ENCODE results near the gene DNM1. TPM values are rescaled to one million over a fixed set of nuclear protein-coding genes. Genes with fewer than 3 reads are reported as not detected.

Gene DNM1
- total RNA-seq (10 to 100 TPM in 2 of 4 donors, 1 to 10 TPM in 2; 7.7 to 40.2 (median 12.9) TPM), polyA plus RNA-seq (1 to 10 TPM in 2 of 3 donors, under 1 TPM in 1; 0.46 to 9.3 (median 1.2) TPM)

- 1% methylated on average over 72 of the region's 72 CpGs for WGBS, 2 donors
- H3K9me3 ChIP-seq: no peaks in the 10 kb centered on the region
- peaks cover 0 to 15% (median 13%) of the 10 kb centered on the region in 4 donors for H3K4me1 ChIP-seq
- peaks cover 6 to 15% (median 12%) of the 10 kb centered on the region in 3 donors for H3K27me3 ChIP-seq
- intact Hi-C loops (cut with DNase I): no loop called here
- H3K36me3 ChIP-seq: no peaks in the 10 kb centered on the region
- H3K27ac ChIP-seq: peak within 1 kb of the TSS; percentile 25 to 69 (median 51)
- H3K4me3 ChIP-seq: peak within 1 kb of the TSS; percentile 33 to 70 (median 57)
- TF ChIP-seq EP300 (IDR thresholded peaks at IDR 0.05) (no peak), POLR2AphosphoS5 (IDR thresholded peaks at IDR 0.05) (peak in 2 of 4 donors; percentile 24 to 40), POLR2A (IDR thresholded peaks at IDR 0.05) (no peak), CTCF (IDR thresholded peaks at IDR 0.05) (peak in 3 of 4 experiments; percentile 16 to 94 (median 20))
- no peak for DNase-seq
Observed at GRCh38 chr9:128203024-128203706, at the start of gene DNM1. TSS of gene DNM1 (plus strand) at chr9:128203379. CDS start at chr9:128203471, 92 bp downstream.

- Histone ChIP-seq H3K9me3 (no peaks in the 10 kb centered on the region), H3K4me3 (no peak overlapping the region), H3K27me3 (no peaks in the 10 kb centered on the region), H3K27ac (no peak overlapping the region), H3K36me3 (no peaks in the 10 kb centered on the region), H3K4me1 (peaks cover 0 to 4% (median under 1%) of the 10 kb centered on the region in 4 donors)
- DNase-seq: no peak
- intact Hi-C loops (cut with DNase I): no loop called here
- 86 to 90% methylated on average over 13 of the region's 13 CpGs for WGBS, 2 donors
- no peak for TF ChIP-seq POLR2AphosphoS5 (IDR thresholded peaks at IDR 0.05)
- TF ChIP-seq EP300 (IDR thresholded peaks at IDR 0.05): no peak
Observed at GRCh38 chr9:128153947-128154695, 49.1 kb upstream of the DNM1 start.

- TF ChIP-seq CTCF (IDR thresholded peaks at IDR 0.05) (no peak), POLR2A (IDR thresholded peaks at IDR 0.05) (no peak), EP300 (IDR thresholded peaks at IDR 0.05) (no peak), POLR2AphosphoS5 (IDR thresholded peaks at IDR 0.05) (no peak)
- no peak for DNase-seq
- Histone ChIP-seq H3K9me3 (no peaks in the 10 kb centered on the region), H3K27ac (no peak overlapping the region), H3K4me1 (peaks cover 0 to 13% (median 11%) of the 10 kb centered on the region in 4 donors), H3K4me3 (no peak overlapping the region), H3K36me3 (no peaks in the 10 kb centered on the region), H3K27me3 (no peaks in the 10 kb centered on the region)
- intact Hi-C loops (cut with DNase I): no loop called here
- 83 to 87% methylated on average over 7 of the region's 7 CpGs for WGBS, 2 donors
Observed at GRCh38 chr9:128155736-128156500, 47.3 kb upstream of the DNM1 start.

GRCh38 chr9:128159522-128159783, 43.7 kb upstream of the DNM1 start:
- peak overlapping the region; percentile 64 to 75 (median 72) for H3K27ac ChIP-seq
- H3K4me3 ChIP-seq: peak overlapping the region; percentile 25 to 73 (median 66)
- H3K9me3 ChIP-seq: no peaks in the 10 kb centered on the region
- intact Hi-C loops (cut with DNase I): no loop called here
- no peak for DNase-seq
- 18 to 25% methylated on average over 11 of the region's 11 CpGs for WGBS, 2 donors
- H3K36me3 ChIP-seq: peaks cover 0 to 18% (median 8%) of the 10 kb centered on the region in 4 donors
- H3K4me1 ChIP-seq: peaks cover 0 to 26% (median 16%) of the 10 kb centered on the region in 4 donors
- no peaks in the 10 kb centered on the region for H3K27me3 ChIP-seq
- TF ChIP-seq POLR2A (IDR thresholded peaks at IDR 0.05) (no peak), POLR2AphosphoS5 (IDR thresholded peaks at IDR 0.05) (no peak)

DNA sequence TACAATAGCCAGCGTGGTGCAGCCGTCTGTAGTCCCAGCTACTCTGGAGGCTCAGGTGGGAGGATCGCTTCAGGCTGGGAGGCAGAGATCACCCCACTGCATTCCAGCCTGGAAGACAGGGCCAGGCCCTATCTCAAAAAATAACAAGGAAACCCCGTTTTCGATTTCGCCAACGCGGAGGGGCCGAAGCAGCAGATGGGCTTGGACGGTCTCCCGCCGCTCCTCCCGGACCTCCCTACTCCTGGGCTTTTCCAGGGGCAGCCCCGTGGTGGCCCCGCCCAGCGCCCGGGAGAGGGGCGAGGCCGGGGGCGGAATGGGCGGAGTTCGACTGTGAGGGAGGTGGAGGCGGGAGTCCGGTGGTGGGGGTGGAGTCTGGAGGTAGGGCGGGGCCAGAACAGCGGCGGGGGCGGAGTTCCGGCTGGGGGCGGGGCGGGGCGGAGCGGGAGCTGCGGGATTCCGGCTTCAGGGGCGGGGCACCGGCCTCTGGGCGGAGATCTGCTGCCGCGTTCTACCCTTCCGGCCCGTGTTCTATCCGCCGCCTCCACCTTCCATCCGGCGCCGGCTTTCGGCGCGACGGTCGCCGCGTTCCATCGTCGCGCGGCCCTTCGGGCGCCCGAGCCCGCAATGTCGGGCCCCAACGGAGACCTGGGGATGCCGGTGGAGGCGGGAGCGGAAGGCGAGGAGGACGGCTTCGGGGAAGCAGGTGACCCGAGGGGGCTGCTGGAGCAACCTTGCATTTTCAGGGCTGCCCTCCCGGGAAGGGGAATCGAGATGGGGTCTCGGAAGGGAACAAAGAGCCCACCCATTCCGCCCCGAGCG, 43.2 kb upstream of the DNM1 start, which contains the start of gene BBLN:
TSS of gene BBLN (plus strand) at position 482 of the 819 bp plus-strand sequence. CDS start at position 625, 143 bp downstream.
- H3K4me3 ChIP-seq: peak within 1 kb of the TSS; percentile 49 to 73 (median 66)
- peak; percentile 53 to 84 (median 70) for TF ChIP-seq POLR2AphosphoS5 (IDR thresholded peaks at IDR 0.05)
- TF ChIP-seq CTCF (IDR thresholded peaks at IDR 0.05): no peak
- TF ChIP-seq POLR2A (IDR thresholded peaks at IDR 0.05): peak in 1 of 2 donors; percentile 50
- no peak for TF ChIP-seq EP300 (IDR thresholded peaks at IDR 0.05)
- 0% methylated on average over 77 of the region's 77 CpGs for WGBS, 2 donors
- DNase-seq: peak; percentile 98
- peak within 1 kb of the TSS; percentile 68 to 75 (median 72) for H3K27ac ChIP-seq
- no peaks in the 10 kb centered on the region for H3K27me3 ChIP-seq
- peaks cover 0 to 26% (median 16%) of the 10 kb centered on the region in 4 donors for H3K4me1 ChIP-seq
- intact Hi-C loops (cut with DNase I): no loop called here
- no peaks in the 10 kb centered on the region for H3K9me3 ChIP-seq
- H3K36me3 ChIP-seq: peaks cover 0 to 23% (median 12%) of the 10 kb centered on the region in 4 donors
